ENCODE measurements around the gene ACVR1.
"Not testable (repeated sequence)": the region's sequence is repeated elsewhere in the genome, so short reads cannot be mapped to it uniquely, and the experiment has no call there.

Gene ACVR1

DNA sequence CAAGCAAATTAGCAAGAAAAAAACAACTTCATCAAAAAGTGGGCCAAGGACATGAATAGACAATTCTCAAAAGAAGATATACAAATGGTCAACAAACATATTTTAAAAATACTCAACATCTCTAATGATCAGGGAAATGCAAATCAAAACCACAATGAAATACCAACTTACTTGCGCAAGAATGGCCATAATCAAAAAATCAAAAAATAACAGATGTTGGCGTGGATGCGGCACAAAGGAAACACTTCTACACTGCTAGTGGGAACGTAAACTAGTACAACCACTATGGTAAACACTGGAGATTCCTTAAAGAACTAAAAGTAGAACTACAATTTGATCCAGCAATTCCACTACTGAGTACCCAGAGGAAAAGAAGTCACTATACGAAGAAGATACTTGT, 119.7 kb downstream of the ACVR1 start:
- not testable (repeated sequence) for DNase-seq (ENCODE audit: low read depth)

DNA sequence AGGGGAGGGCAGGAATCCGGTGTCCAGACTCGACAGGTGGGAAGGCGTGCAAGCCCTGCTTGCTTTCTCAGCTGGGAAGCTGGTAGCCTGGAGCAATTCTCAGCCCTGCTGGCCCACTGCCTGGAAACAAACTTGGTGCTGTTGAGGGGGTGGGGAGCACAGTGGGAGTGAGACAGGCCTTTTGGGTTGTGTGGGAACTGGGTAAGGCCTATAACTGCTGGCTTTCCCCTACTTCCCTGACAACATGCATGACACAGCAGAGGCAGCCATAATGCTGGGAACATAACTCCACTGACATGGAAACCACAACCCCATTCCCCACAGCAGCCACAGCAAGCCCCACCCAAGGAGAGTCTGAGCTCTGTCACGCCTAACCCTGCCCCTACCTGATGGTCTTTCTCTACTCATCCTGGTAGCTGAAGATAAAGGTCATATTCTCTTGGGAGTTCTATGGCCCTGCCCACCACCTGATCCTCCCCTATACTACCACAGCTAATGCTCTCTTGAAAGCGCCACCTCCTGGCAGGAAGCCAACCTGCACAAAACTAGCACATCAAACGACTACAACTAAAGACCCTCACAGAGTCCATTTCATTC, 124.6 kb downstream of the ACVR1 start:
- DNase-seq (ENCODE audit: low read depth): no peak

DNA sequence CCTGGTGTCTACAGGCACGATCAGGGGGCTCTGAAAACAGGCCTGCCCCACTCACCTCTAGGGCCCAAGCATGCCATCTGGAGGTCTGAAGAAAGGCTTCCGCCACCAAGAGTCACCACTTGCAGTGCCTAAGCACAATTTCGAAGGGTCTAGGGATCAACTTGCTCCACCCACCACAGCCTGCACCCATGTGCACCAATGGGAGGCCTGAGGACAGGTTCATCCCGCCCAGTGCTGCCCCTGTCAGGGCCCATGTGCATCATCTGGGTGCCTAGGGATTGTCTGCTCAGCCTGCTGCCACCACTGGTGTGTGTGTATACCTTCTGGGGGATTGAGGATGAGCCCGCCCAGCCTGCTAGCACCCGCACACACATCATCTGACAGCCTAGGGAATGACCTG, 126.4 kb downstream of the ACVR1 start:
- DNase-seq (ENCODE audit: low read depth): no peak

DNA sequence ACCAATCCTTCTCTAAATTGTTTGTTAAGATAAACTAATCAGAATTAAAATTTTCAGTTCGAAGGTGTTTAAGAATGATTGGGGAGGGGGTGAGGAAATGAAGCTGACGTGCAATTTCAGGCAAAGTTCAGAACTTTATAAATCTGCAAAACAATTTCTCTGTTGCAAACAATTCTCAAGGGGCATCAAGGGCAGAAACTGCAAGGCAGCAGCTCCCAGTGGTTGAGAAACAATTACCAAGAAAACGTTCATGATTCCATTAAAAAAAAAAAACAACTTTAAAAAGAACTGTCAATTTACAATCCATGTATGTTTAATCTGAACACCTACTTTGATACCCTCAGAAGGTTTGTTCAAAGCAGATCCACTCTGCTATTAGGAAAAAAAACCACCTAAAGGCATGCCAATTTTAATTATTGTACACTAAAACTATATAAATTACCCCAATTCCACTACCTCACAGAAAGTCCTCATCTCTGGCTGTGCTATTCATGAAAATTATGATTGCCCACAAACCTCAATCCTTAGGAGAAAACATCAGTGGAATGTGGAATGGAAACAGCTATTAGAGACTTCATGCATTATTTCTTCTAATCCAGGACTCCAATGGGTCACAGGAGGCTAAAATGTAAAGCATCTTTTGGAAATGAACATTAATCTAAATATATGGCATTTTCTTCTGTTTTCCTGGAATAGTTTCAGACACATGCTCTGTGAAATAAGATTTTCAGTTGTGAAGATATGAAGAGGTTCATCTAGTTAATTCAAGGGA, 127.6 kb downstream of the ACVR1 start:
- no peak for DNase-seq (ENCODE audit: low read depth)

DNA sequence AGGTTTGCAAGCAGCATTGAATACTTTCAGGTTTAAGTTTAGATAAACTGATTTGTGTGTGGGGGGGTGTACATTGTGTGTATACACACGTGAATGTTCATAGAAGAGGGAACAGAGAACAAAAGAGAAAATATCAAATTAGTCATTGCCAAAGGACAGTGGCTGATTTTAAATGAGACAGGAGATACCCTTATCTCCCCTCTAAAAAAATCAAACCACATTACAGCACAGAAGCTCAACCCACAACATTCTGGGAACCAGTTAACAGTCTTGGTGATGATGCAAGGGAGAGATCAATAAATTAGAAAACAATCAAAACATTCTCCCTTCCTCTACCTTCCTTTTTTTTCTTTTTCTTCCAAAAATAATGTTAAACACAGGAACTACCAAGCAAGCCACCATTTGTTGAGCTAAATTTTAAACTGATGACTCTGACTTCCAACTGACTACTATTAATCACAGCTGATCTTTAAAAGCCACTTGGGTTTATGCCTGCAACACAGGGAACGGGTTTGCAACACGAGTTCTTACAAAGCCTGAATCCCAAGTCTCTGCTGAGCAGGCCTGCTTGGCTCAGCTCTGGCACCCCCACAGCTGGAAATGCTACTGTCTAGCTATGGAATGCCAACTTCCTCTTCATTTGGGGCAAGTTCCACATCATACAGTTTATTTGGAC, 128.3 kb downstream of the ACVR1 start:
- DNase-seq (ENCODE audit: low read depth): no peak

DNA sequence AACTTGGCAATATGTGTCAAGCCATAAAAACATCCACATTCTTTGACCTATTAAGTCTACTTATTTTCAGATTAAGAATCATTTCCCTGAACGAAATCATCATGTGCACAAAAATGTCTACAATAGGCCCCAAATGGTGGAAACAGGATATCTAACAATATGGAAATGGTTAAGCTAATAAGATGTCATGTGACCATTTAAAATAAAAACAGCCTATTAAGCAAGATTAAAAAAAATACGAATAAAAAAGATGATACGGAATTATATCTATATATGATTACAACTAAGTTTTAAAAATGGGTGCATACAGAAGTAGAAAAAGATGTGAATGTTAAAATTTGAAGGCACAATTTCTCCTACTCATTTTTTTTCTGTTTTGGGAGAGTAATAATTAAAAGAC, 128.8 kb downstream of the ACVR1 start:
- no peak for DNase-seq (ENCODE audit: low read depth)

DNA sequence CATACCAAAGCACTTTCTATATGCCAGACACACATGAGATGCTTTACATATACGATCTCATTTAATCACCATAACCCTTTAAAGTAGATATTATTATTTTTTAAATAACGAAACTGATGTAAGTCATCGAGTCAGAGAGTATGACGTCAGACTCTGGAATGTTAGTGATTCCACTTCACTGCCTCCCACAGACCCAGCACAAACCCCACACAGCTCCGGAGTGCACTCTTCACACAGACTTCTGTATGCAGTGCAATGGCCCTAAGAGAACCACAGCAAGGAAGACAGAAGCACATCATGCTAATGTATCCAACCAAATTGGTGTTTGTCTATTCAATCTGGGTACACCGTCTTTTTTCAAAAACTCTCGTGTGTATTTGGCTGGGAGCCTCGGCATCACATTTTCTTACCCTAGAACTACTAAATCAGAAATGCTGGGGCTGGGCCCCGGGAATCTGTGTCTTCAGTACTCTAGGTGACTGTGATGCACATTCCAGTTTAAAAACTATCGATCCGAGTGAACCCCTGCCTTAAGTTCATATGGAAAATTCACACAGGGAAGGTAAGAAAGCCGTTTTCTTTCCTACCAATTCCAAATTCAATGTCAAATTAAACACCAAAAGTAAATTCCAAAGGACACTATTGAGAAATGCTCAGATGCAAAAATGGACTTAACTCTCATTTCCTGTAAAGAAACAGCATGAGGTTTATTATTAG, 129.7 kb downstream of the ACVR1 start:
- DNase-seq (ENCODE audit: low read depth): no peak

DNA sequence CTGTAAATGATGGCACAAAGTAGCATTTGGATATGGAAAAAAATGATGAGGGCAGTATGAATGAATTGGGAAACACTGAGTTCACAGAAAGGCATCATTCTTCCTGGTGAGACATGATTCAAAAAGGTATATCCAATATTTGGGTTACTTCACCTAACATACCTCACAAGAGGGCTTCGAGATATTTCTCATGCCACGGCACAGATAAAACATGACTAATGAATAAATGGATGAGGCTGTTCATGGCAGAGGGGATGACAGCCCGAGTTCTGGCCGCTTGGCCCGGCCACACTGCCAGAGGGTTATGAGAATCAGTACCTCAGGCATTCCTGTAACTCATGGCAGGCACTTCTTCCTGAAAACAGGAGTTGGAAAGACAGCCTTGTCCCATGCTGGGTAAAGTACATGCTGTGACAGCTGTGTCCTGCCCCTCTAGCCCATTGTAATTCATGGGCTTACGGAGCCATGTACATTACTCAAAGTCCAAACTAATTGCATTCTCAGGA, 131.5 kb downstream of the ACVR1 start:
- no peak for DNase-seq (ENCODE audit: low read depth)

DNA sequence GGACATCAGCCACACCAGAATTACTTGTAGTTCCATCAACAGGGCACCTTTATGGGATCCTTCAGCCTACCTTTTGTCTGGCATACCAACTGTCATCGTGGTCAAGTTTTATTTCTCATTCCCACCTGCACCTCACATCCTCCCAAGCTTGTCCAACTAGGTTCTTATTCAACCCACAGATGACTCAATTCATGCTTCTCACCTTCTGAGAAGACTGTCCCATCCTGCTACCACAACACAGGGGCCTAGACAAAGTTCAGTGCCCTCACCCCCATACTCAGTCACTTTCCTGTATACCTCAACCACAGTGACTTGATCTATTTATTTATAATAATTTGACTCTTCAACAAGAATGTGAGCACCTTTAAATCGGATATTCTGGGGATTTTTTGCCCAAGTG, 133.1 kb downstream of the ACVR1 start:
- DNase-seq (ENCODE audit: low read depth): no peak

DNA sequence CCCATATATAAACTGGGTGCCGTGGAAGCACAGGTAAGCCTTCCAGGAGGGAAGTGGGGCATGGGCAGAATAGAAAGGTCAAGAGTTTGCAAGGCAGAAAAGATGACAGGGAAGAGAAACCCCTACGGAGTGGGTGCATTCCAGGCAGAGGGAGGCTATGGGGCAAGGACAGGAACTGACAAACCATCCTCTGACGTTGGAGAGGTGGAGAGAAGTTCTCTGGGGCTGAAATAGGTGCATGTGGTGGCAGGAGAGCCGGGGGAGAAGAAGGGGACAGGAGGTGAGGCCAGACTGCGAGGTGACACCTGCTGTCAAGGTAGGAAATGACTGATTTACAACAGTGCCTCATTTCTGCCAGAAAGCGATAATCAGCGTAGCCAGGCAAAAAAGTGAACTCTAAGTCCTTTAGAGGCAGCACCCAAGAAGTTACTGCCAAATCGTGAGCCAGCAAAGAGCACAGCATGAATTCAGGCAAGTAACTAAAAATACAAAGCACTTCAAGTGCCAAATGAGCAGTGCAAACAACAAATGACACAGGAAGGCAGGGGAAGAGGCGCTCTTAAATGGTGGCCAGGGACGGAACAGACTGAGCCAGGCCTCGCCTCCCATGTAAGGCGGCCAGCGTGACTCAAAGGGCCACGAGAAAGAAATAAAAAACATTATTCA, 134.2 kb downstream of the ACVR1 start:
- no peak for DNase-seq (ENCODE audit: low read depth)

DNA sequence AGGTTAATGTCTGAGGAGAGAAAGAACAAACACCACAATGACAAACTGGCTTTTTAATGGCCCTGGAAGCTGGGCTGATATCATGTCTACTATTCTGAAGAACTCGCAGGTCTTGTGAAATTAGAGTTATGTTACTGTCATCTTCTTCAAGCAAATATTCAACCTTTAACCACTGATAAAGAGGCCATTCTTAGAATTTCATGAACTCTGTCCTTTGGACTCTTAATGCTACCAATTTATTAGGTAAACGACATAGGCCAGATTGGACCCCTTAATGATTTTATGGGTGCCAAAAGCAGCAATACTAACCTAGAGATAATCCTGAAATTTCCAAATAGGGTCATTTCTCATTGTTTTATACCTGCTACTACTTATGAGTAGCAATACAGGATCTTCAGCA, 138.5 kb downstream of the ACVR1 start:
- no peak for DNase-seq (ENCODE audit: low read depth)

DNA sequence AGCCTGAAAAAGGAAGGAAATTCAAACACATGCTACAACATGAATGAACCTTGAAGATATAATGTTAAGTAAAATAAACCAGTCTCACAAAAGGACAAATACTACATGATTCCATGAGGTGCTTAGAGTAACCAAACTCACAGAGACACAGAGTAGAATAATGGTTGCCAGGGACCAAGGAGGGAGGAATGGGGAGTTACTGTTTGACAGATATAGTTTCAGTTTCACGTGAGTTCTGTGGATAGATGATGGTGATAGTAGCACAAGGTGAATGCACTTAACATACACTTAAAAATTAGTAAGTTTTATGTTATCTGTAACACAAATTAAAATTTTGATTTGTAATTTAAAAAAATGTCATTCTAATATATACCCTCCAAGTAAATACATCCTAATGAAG, 140.6 kb downstream of the ACVR1 start:
- no peak for DNase-seq (ENCODE audit: low read depth)

DNA sequence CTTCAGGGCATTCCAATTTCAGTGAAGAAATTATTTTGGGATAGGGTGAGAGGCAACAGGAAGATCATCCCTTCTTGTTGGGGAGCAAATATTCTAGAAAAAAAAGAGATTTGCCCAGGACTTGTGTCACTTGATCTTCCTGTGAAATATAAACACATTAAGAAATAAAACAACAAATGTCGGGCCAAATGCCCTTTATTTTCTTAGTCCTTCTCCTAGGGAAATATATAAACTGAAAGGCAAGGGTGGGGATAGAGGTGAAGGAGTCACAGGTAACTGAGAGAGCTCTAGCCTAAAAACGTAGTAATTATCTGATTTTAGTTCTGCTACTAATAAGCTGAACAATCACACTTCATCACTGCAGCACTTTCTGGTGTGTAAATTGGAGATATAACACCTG, 142.9 kb downstream of the ACVR1 start:
- DNase-seq (ENCODE audit: low read depth): no peak

DNA sequence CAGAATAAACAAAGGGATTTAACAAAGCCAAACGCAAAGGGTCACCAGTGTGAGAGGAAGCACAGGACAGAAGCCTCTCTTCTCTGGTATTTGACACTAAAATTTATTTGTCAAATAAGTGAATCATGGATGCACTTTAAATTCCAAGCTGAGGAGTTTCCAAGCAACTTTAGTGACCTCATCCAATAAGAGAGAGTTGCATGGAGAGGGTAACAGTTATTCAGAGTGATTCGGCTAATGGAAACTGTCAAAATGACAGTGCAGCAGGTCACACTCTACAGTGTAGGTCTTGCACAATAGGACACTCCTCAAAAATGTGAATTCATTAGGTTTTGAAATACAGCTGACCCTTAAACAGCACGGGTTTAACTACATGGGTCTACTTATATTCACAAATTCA, 143.5 kb downstream of the ACVR1 start:
- no peak for DNase-seq (ENCODE audit: low read depth)

DNA sequence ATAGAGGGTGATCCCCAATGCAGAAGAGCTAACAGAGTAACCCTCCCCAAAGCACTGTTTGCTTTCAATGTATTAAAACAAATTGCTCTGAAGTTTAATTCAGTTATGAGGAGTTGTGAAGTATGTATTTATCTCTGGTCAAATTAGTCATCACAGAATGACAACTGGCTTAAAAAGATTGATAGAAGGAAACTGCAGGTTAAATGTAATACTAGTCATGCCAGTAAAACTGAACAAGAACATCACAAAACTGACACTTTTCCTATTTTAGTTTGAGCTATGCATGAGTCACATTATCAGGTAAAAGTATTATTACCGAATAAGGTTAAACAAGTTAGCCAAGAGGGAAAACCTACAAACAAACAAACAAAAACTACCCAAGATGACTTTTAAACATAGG, 148.4 kb downstream of the ACVR1 start:
- DNase-seq (ENCODE audit: low read depth): no peak

DNA sequence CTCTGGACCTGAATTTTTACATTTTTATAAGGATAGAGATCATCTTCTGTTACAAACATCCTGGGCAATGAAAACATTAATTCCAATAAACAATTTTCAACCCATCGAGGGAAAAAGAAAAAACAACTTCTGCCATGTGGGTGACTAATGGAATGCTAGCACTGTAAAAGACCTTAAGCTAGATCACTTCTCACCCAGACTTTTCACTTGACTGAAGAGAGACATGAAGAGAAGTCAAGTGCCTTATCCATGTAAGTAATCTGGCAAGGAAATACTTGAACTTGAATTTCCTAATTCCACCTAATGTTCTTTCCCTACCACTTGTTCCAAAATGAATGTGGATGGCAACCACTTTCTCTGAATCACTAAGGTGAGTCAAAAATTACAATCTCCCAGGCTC, 149.2 kb downstream of the ACVR1 start:
- DNase-seq (ENCODE audit: low read depth): no peak

DNA sequence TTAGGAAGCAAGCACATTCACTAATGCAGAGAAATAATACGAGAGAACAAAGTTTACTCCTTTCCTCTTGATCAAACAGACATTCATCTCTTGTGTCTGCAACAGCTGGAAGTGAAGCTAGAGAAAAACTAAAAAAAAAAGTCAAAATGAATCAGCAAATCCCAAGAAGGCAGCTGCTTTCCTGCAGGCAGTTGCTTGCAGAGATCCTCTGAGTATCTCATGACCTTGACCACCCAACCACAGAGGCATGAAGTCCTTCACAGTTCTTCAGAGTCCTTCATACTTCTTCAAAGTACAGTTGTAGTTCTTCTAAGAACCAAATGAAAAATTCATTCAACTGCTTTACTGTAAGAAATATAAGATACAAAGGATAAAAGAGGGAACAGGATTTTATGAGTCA, 150.3 kb downstream of the ACVR1 start:
- DNase-seq (ENCODE audit: low read depth): no peak

DNA sequence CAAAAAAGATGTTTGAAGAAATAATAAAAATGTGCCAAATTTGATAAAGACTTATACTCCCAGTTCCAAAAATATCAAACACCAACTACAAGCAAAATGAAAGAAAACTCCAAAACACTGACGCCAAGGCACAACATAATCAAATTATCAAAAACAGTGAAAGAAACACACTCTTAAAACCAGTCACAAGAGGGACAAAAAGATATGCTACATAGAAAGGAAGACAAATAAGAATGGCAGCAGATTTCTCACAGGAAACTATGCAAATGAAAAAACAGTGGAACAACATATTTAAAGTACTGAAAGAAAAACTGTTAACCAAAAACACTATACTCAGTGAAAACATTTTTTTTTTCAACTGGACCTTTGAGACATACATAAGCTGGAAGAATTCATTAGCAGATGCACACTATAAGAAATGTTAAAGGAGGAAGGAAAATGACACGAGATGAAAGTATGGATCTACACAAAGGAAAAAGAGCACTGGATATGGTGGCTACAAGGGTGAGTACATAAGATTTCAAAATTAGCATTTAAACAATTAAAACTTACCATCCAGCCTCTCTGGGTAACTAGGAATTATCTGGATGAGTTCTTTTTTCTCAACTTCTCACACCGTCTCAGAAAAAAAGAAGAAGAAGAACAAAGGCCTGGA, 153.4 kb downstream of the ACVR1 start:
- no peak for DNase-seq (ENCODE audit: low read depth)

DNA sequence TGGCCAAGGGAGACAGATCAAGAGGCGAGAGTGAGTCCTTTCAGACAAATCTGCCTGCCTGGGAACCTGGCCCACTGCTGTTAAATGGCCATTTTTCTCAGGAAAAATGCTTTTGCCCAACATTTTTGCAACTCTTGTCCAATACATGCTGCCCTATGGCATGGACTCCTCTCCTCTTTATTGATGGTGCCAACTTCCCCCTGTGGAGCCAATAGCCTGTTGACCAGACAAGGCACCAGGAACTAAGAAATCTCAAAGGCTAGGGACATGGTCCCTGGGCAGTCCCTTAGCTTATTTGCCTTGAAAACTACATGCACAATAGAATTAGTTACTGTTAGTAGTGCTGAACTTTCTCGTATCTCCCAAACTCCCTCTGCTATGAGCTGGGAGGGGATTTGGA, 155.6 kb downstream of the ACVR1 start:
- DNase-seq (ENCODE audit: low read depth): no peak

DNA sequence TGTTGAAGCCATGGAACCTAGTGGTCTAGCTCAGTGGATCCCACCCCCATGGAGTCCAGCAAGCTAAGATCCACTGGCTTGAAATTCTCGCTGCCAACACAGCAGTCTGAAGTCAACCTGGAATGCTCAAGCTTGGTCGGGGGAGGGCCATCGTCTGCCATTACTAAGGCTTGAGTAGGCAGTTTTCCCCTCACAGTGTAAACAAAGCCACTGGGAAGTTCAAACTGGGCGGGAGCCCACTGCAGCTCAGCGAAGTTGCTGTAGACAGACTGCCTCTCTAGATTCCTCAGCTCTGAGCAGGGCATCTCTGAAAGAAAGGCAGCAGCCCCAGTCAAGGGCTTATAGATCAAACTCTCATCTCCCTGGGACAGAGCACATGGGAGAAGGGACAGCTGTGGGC, 171.5 kb downstream of the ACVR1 start:
- not testable (repeated sequence) for DNase-seq (ENCODE audit: low read depth)

DNA sequence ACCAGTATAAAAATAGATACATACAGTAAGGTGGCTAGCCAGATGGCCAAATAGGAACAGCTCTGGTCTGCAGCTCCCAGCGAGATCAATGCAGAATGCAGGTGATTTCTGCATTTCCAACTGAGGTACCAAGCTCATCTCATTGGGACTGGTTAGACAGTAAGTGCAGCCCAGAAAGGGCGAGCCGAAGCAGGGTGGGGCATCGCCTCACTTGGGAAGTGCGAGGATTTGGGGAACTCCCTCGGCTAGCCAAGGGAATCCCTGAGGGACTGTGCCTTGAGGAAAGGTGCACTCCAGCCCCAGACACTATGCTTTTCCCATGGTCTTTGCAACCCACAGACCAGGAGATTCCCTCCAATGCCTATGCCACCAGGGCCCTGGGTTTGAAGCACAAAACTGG, 172.0 kb downstream of the ACVR1 start:
- not testable (repeated sequence) for DNase-seq (ENCODE audit: low read depth)

DNA sequence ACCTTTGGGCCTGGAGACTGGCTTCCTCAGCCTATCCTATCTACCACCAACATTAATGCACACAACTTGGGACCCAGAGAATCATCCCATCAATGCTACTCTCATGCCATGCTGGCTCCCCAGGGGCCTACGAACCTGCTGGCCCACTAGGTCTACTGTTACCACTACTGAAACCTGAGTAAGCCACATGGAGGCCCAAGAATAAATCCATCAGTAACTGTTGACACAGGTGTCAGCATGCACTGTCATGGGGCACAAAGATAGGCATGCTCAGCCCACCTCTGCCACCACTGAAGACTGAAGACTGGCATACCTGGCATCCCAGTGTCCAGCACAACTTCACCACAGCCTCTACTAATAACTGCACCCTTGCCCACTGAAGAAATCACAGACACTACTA, 176.3 kb downstream of the ACVR1 start:
- DNase-seq (ENCODE audit: low read depth): no peak
